Activated CD4-positive, alpha-beta memory T cell treated with anti-CD3 and anti-CD28 coated beads for 36 hours (primary cell): ENCODE results near the gene STXBP6. TPM values are rescaled to one million over a fixed set of nuclear protein-coding genes. Genes with fewer than 3 reads are reported as not detected.

Experiments used
- CTCF ChIA-PET: fragments of 350-600 bp; sonication (Branson Sonifier 250); formaldehyde crosslinking; loops from one replicate; lab custom pipeline; 2021; ENCODE audit warnings: antibody characterized with exemption, inconsistent platforms; lab: Charles Lee
- POLR2A ChIA-PET: fragments of 350-600 bp; sonication (Branson Sonifier 250); formaldehyde crosslinking; loops from one replicate; lab custom pipeline; 2021; ENCODE audit warnings: antibody characterized with exemption; lab: Charles Lee
- DNase-seq: peaks from one replicate; pipeline ENCODE4 v3.0.0-alpha.2; 2020
- H3K27ac Mint-ChIP-seq: one replicate; pipeline ENCODE4 v1.8.0; 2021; ENCODE audit warnings: mixed read lengths
- H3K27me3 Mint-ChIP-seq: one replicate; pipeline ENCODE4 v1.8.0; 2021; ENCODE audit warnings: mixed read lengths
- H3K36me3 Mint-ChIP-seq: one replicate; pipeline ENCODE4 v1.8.0; 2021; ENCODE audit warnings: mixed read lengths
- H3K4me1 Mint-ChIP-seq: one replicate; pipeline ENCODE4 v1.8.0; 2021; ENCODE audit warnings: low read depth, mixed read lengths
- H3K4me3 Mint-ChIP-seq: one replicate; pipeline ENCODE4 v1.8.0; 2021; ENCODE audit warnings: mild to moderate bottlenecking, mixed read lengths
- H3K9me3 Mint-ChIP-seq: one replicate; pipeline ENCODE4 v1.8.0; 2021; ENCODE audit warnings: mixed read lengths
- intact Hi-C: fragments of 100-400 bp; cut with micrococcal nuclease; formaldehyde crosslinking; loops from one replicate; pipeline ENCODE4 v1.15.1; 2023
- total RNA-seq, 2 experiments: library from RNA; stranded (reverse); gene quantifications; one replicate each; pipeline ENCODE4 v1.2.3, GENCODE V29; 2021

The STXBP6 gene
- total RNA-seq, 2 experiments from 2014 or later = not detected

GRCh38 chr14:24895243-24895583 lies 154.7 kb downstream of the STXBP6 start:
- Mint-ChIP-seq H3K36me3 (no peaks in the 10 kb centered on the region), H3K9me3 (peaks cover 2% of the 10 kb centered on the region), H3K27ac (no peak overlapping the region), H3K27me3 (peaks cover 8% of the 10 kb centered on the region), H3K4me1 (no peaks in the 10 kb centered on the region), H3K4me3 (no peak overlapping the region)
- DNase-seq = no peak
- POLR2A ChIA-PET = no interaction called here
- intact Hi-C loops = no loop called here
- CTCF ChIA-PET = no interaction called here

DNA sequence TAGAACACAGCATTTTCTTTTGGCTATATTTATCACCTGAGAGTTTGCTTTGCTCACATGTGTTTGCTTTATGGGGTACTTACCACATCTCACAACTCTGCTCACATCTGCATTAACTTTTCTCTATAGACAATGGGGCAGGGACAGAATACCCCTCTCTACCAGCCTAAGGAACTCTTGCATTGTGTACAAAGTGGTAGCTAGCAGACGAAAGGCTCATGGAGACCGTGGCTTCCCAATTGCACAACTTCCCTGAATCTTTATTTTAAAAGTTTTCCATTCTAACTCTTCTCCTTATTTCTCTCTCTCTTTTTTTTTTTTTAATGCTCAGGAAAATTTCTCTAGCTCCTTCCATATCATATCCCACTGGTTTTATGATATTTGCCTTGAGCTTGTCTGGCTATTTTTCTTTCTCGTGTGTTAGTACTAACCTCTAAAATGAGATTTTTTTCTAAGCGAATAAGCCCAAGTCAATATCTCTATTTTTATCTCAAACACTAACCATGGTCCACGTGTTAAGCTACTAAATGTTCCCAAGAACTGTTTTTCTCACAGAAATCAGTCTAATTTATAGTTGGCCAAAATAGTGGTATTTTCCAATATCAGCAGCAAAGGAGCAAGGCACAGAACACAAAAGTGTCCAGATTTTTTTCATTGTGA lies 155.2 kb downstream of the STXBP6 start:
- Mint-ChIP-seq H3K27ac (no peak overlapping the region), H3K36me3 (no peaks in the 10 kb centered on the region), H3K27me3 (peaks cover 8% of the 10 kb centered on the region), H3K4me3 (no peak overlapping the region), H3K9me3 (peaks cover 4% of the 10 kb centered on the region), H3K4me1 (no peaks in the 10 kb centered on the region)
- CTCF ChIA-PET = no interaction called here
- intact Hi-C loops = no loop called here
- no peak for DNase-seq
- POLR2A ChIA-PET = no interaction called here

DNA sequence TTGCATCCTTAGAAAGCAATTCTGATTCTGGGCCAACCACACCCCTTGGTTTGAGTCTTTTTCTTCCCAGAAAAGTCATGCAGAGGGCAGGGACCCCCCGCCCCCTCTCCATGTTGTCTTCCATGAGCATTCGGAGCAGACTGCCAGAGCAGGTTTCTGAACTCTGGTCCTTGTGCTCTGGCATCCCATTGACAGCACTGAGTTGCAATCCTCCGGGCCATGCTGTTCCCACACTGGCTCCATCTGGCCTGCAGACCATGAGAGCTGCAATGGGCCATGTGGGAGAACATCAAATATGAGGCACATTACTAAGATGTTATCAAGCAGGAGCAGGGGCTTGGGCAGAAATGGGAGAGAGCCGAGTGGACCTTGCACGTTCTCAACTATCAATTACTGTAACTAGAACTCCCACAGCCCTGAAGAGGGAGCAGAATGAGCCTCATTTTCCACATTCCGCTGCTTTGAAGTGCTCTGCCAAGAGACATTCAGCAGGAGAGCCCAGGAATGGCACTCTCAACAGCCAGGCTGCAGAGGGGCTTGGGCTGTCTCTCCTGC lies 157.4 kb downstream of the STXBP6 start:
- CTCF ChIA-PET = no interaction called here
- Mint-ChIP-seq H3K27me3 (peaks cover 5% of the 10 kb centered on the region), H3K4me1 (no peaks in the 10 kb centered on the region), H3K9me3 (peaks cover 4% of the 10 kb centered on the region), H3K4me3 (no peak overlapping the region), H3K27ac (no peak overlapping the region), H3K36me3 (no peaks in the 10 kb centered on the region)
- POLR2A ChIA-PET = no interaction called here
- no peak for DNase-seq
- intact Hi-C loops = no loop called here

GRCh38 chr14:24891987-24892496 lies 157.9 kb downstream of the STXBP6 start:
- DNase-seq = no peak
- Mint-ChIP-seq H3K27me3 (peaks cover 8% of the 10 kb centered on the region), H3K27ac (no peak overlapping the region)

DNA sequence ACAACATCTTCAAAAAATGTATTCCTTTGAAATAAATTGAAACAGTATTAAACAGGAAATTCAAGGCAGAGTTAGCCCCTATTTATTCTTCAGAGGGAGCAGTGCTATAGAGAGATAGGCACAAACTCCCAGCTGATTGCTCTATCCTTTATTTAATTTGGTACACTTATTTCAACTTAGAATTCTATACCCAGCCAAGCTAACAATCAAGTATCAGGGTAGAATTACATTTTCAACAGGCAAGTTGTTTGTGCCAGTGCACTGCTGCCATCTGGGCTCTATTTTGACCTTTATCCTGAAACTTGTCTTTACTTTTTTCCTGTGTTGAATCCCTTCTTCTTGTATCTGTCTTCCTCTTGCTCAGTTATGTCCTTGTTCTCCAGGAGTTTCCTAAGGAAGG lies 159.2 kb downstream of the STXBP6 start:
- Mint-ChIP-seq H3K9me3 (peaks cover 4% of the 10 kb centered on the region), H3K4me3 (no peak overlapping the region)
- DNase-seq = no peak

More at GRCh38 chr14:24891987-24892496, 157.9 kb downstream of the STXBP6 start:
- intact Hi-C loops = no loop called here
- ChIA-PET CTCF (no interaction called here), POLR2A (no interaction called here)
- Mint-ChIP-seq H3K36me3 (no peaks in the 10 kb centered on the region), H3K4me1 (no peaks in the 10 kb centered on the region), H3K4me3 (no peak overlapping the region), H3K9me3 (peaks cover 4% of the 10 kb centered on the region)

GRCh38 chr14:24889843-24890242 lies 160.1 kb downstream of the STXBP6 start:
- Mint-ChIP-seq H3K36me3 (no peaks in the 10 kb centered on the region), H3K4me3 (no peak overlapping the region), H3K4me1 (no peaks in the 10 kb centered on the region), H3K27ac (no peak overlapping the region), H3K9me3 (peaks cover 4% of the 10 kb centered on the region), H3K27me3 (peaks cover 7% of the 10 kb centered on the region)
- POLR2A ChIA-PET = no interaction called here
- DNase-seq = no peak
- intact Hi-C loops = no loop called here
- CTCF ChIA-PET = no interaction called here

More for the DNA sequence above, 159.2 kb downstream of the STXBP6 start:
- no peak overlapping the region for H3K27ac Mint-ChIP-seq
- no peaks in the 10 kb centered on the region for H3K36me3 Mint-ChIP-seq
- ChIA-PET CTCF (no interaction called here), POLR2A (no interaction called here)
- intact Hi-C loops = no loop called here
- H3K27me3 Mint-ChIP-seq = peaks cover 7% of the 10 kb centered on the region
- H3K4me1 Mint-ChIP-seq = no peaks in the 10 kb centered on the region

- Mint-ChIP-seq H3K4me3 (no peak overlapping the region), H3K36me3 (no peaks in the 10 kb centered on the region), H3K4me1 (no peaks in the 10 kb centered on the region), H3K9me3 (peaks cover 4% of the 10 kb centered on the region), H3K27me3 (peaks cover 7% of the 10 kb centered on the region), H3K27ac (no peak overlapping the region)
- intact Hi-C loops = no loop called here
- ChIA-PET POLR2A (no interaction called here), CTCF (no interaction called here)
- DNase-seq = no peak
Measured at GRCh38 chr14:24888532-24888931, 161.4 kb downstream of the STXBP6 start.

DNA sequence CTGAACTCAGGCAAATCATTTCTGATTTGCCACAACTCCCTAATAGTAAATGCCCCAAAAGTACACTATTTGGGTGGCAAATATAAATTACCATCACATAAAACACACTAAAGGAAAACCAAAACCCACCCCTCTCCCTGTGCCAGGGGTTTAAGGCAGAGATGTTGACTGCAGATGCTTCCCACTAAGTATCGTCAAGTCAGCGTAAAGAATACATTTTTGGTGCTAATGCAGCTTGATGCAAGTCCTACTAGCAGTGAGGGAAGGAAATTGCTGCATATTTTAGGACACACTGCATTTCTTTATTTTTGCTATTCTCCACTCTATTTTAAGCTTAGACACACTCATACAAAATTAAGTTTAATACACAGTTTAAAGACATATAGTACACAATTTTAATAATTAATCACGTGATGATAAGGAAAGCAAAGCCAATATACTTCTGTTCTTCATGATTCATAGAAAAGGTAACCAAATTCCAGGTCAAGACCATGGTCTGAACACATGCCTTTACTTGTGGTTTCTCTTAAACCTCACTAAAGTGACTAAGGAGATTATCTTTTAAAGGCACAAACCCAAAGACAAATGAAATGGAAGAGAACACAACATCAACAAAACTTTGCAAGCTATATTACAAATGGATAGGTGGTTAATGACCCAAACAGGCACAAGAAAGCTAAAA lies 162.2 kb downstream of the STXBP6 start:
- ChIA-PET CTCF (no interaction called here), POLR2A (no interaction called here)
- Mint-ChIP-seq H3K4me3 (no peak overlapping the region), H3K27me3 (peaks cover 7% of the 10 kb centered on the region), H3K9me3 (peaks cover 4% of the 10 kb centered on the region), H3K4me1 (no peaks in the 10 kb centered on the region), H3K27ac (no peak overlapping the region), H3K36me3 (no peaks in the 10 kb centered on the region)
- DNase-seq = no peak
- intact Hi-C loops = no loop called here

GRCh38 chr14:24885410-24885913 lies 164.5 kb downstream of the STXBP6 start:
- intact Hi-C loops = no loop called here
- peaks cover 9% of the 10 kb centered on the region for H3K27me3 Mint-ChIP-seq
- H3K36me3 Mint-ChIP-seq = no peaks in the 10 kb centered on the region
- H3K4me1 Mint-ChIP-seq = no peaks in the 10 kb centered on the region
- DNase-seq = no peak
- ChIA-PET CTCF (no interaction called here), POLR2A (no interaction called here)
- H3K27ac Mint-ChIP-seq = no peak overlapping the region
- H3K4me3 Mint-ChIP-seq = no peak overlapping the region
- peaks cover 4% of the 10 kb centered on the region for H3K9me3 Mint-ChIP-seq

DNA sequence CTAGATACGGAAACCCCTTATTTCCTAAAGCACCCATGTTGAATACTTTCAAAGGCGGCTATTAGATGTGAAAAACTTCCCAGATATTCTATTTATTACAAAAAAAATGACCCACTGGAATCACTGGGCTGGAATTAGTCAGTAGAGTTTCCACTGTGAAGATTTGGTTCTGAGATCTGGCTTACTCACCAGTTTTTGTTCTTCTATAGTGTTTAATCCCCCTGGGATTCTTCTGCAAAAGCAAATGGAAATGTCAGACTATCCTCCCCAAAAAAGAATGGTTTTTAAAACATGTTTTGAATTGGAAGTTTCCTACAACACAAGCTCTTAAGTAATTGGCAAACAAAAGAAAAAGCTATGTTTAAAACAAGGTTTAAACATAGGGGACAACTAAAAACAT lies 166.4 kb downstream of the STXBP6 start:
- intact Hi-C loops = no loop called here

DNA sequence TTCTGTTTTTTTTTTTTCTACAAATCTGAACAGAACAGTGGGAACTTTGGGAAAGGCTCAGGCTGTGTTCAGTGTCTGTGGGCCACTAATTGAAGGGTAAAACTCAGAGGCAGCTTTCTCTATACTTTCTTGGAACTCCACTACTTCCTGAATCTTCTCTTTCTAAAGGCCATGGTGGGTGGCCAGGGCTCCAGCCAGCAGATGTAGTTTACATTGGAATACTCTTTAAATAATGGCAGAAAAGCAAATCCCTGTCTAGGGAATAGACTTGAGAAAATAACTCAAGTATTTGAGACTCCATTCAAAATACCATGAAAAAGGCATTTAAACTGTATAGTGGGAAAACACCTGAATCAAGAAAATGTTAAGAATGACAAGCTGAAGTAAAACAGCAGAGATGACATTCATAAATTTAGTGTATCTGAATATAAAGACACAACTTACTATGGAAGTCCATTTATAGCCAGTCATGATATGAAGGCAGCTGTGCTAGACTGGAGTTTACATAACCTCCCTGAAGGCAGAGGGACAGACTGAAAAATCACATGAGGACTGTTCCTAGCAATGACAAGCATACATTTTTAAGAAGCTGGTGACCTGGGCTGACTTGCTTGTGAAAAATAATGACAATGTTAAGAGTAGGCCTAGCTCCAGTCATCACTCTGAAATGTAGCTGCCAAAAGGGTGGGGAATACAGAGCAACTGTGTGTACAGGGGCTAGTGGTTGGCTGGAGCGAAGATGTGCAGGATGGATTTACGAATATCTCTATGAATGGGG lies 168.6 kb downstream of the STXBP6 start:
- DNase-seq = no peak
- intact Hi-C loops = no loop called here
- Mint-ChIP-seq H3K9me3 (no peaks in the 10 kb centered on the region), H3K27me3 (peaks cover 5% of the 10 kb centered on the region), H3K36me3 (no peaks in the 10 kb centered on the region), H3K4me3 (no peak overlapping the region), H3K4me1 (no peaks in the 10 kb centered on the region), H3K27ac (no peak overlapping the region)
- ChIA-PET POLR2A (no interaction called here), CTCF (no interaction called here)

More for the DNA sequence above, 166.4 kb downstream of the STXBP6 start:
- DNase-seq = no peak
- Mint-ChIP-seq H3K9me3 (no peaks in the 10 kb centered on the region), H3K4me3 (no peak overlapping the region), H3K27me3 (peaks cover 8% of the 10 kb centered on the region), H3K36me3 (no peaks in the 10 kb centered on the region), H3K4me1 (no peaks in the 10 kb centered on the region), H3K27ac (no peak overlapping the region)
- CTCF ChIA-PET = no interaction called here
- POLR2A ChIA-PET = no interaction called here

- Mint-ChIP-seq H3K36me3 (no peaks in the 10 kb centered on the region), H3K4me1 (no peaks in the 10 kb centered on the region), H3K4me3 (no peak overlapping the region), H3K9me3 (no peaks in the 10 kb centered on the region), H3K27ac (no peak overlapping the region), H3K27me3 (peaks cover 5% of the 10 kb centered on the region)
- ChIA-PET CTCF (no interaction called here), POLR2A (no interaction called here)
- no peak for DNase-seq
- intact Hi-C loops = no loop called here
Measured at GRCh38 chr14:24880689-24881088, 169.3 kb downstream of the STXBP6 start.
